ENCODE results near the gene FAM131A.

Gene FAM131A

DNA sequence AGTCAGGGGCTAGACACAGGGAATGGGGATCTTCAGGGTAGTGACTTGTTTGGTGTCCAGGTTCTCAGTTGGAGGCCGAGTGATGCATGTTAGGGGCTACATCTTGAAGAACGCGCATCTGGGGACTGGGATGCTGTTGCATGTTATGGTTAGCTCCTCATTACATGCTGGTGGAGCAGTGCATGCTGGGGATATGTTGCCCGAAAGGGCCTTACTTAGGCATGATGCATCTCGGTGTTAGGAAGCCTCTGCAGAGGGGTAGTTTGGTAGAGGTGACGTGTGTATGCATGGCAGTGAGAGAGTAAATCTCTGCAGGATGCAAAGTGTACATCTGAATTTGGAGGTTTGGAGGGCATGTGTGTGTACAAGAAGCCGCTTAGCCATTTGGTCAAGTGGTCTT is 20.6 kb upstream of the FAM131A start:
- peak overlapping the region; percentile 73 to 98 for H3K9ac ChIP-seq (ENCODE audit: low read length in 2 of 2)
- peaks cover 47% of the 10 kb centered on the region for H3K4me1 ChIP-seq (ENCODE audit: control insufficient read depth, insufficient read depth, low read length)
- no peaks in the 10 kb centered on the region for H3K27me3 ChIP-seq (ENCODE audit: control insufficient read depth in 1 of 2, insufficient read depth in 2 of 2, low read length in 2 of 2)
- H3K27ac ChIP-seq (ENCODE audit: low read length) = peak overlapping the region; percentile 98
- H3K36me3 ChIP-seq (ENCODE audit: control insufficient read depth in 2 of 2, insufficient read depth in 2 of 2, low read length in 2 of 2) = peaks cover 17 to 29% of the 10 kb centered on the region in 2 donors
- H3K4me3 ChIP-seq (ENCODE audit: low read length in 2 of 2) = peak overlapping the region; percentile 92
- no peaks in the 10 kb centered on the region for H3K9me3 ChIP-seq (ENCODE audit: control insufficient read depth in 2 of 2, low read length in 2 of 2)

DNA sequence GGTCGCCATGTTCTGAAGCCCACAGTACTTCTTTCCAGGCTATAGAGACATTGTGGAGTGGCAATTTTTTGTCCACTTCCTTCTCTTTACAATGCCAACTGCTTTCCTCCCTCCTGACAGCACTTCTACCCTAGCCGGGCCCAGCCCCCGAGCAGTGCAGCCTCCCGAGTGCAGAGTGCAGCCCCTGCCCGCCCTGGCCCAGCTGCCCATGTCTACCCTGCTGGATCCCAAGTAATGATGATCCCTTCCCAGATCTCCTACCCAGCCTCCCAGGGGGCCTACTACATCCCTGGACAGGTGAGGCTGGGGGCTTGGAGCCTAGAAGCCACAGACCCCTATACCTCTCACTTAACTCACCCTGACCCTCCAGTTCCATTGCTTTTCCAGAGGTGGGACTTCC is 20.2 kb upstream of the FAM131A start:
- H3K27me3 ChIP-seq (ENCODE audit: control insufficient read depth in 1 of 2, insufficient read depth in 2 of 2, low read length in 2 of 2) = no peaks in the 10 kb centered on the region
- H3K36me3 ChIP-seq (ENCODE audit: control insufficient read depth in 2 of 2, insufficient read depth in 2 of 2, low read length in 2 of 2) = peaks cover 20 to 33% of the 10 kb centered on the region in 2 donors
- no peak overlapping the region for H3K9ac ChIP-seq (ENCODE audit: low read length in 2 of 2)
- peak overlapping the region; percentile 98 for H3K27ac ChIP-seq (ENCODE audit: low read length)
- H3K9me3 ChIP-seq (ENCODE audit: control insufficient read depth in 2 of 2, low read length in 2 of 2) = no peaks in the 10 kb centered on the region
- H3K4me3 ChIP-seq (ENCODE audit: low read length in 2 of 2) = peak overlapping the region; percentile 92
- peaks cover 48% of the 10 kb centered on the region for H3K4me1 ChIP-seq (ENCODE audit: control insufficient read depth, insufficient read depth, low read length)

GRCh38 chr3:184320104-184320445 is 17.3 kb upstream of the FAM131A start:
- peak overlapping the region; percentile 50 to 61 for H3K4me3 ChIP-seq (ENCODE audit: low read length in 2 of 2)
- no peaks in the 10 kb centered on the region for H3K27me3 ChIP-seq (ENCODE audit: control insufficient read depth in 1 of 2, insufficient read depth in 2 of 2, low read length in 2 of 2)
- H3K4me1 ChIP-seq (ENCODE audit: control insufficient read depth, insufficient read depth, low read length) = peaks cover 53% of the 10 kb centered on the region
- H3K27ac ChIP-seq (ENCODE audit: low read length) = peak overlapping the region; percentile 98
- peaks cover 48 to 61% of the 10 kb centered on the region in 2 donors for H3K36me3 ChIP-seq (ENCODE audit: control insufficient read depth in 2 of 2, insufficient read depth in 2 of 2, low read length in 2 of 2)
- H3K9ac ChIP-seq (ENCODE audit: low read length in 2 of 2) = peak overlapping the region; percentile 47 to 55
- H3K9me3 ChIP-seq (ENCODE audit: control insufficient read depth in 2 of 2, low read length in 2 of 2) = no peaks in the 10 kb centered on the region

GRCh38 chr3:184321666-184322065 is 15.7 kb upstream of the FAM131A start:
- H3K9me3 ChIP-seq (ENCODE audit: control insufficient read depth in 2 of 2, low read length in 2 of 2) = no peaks in the 10 kb centered on the region
- H3K27me3 ChIP-seq (ENCODE audit: control insufficient read depth in 1 of 2, insufficient read depth in 2 of 2, low read length in 2 of 2) = no peaks in the 10 kb centered on the region
- peaks cover 43% of the 10 kb centered on the region for H3K4me1 ChIP-seq (ENCODE audit: control insufficient read depth, insufficient read depth, low read length)
- no peak overlapping the region for H3K9ac ChIP-seq (ENCODE audit: low read length in 2 of 2)
- peaks cover 64 to 76% of the 10 kb centered on the region in 2 donors for H3K36me3 ChIP-seq (ENCODE audit: control insufficient read depth in 2 of 2, insufficient read depth in 2 of 2, low read length in 2 of 2)
- no peak overlapping the region for H3K4me3 ChIP-seq (ENCODE audit: low read length in 2 of 2)
- peak overlapping the region; percentile 98 for H3K27ac ChIP-seq (ENCODE audit: low read length)

DNA sequence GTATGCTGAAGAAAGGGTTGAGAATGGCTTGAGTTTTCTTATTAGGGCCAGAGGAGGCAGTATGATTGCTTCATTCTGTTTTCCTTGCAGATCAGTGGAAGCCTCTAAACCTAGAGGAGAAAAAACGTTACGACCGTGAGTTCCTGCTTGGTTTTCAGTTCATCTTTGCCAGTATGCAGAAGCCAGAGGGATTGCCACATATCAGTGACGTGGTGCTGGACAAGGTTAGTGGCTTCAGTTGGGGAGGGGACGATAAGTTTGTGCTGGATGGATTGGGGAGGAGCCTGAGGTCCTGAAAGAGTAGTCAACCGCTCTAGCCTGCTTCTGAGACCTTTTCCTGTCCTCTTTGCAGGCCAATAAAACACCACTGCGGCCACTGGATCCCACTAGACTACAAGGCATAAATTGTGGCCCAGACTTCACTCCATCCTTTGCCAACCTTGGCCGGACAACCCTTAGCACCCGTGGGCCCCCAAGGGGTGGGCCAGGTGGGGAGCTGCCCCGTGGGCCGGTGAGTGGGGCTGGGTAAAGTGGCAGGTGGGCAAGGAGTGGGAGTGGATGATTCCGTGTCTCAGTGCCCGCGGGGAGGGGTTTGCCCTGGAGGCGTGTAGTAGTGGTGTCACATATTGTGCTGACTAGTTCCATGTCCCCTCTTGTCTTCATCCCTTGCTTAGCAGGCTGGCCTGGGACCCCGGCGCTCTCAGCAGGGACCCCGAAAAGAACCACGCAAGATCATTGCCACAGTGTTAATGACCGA is 14.5 kb upstream of the FAM131A start:
- Histone ChIP-seq H3K27ac (ENCODE audit: low read length) (no peak overlapping the region), H3K4me1 (ENCODE audit: control insufficient read depth, insufficient read depth, low read length) (peaks cover 31% of the 10 kb centered on the region), H3K4me3 (ENCODE audit: low read length in 2 of 2) (no peak overlapping the region), H3K36me3 (ENCODE audit: control insufficient read depth in 2 of 2, insufficient read depth in 2 of 2, low read length in 2 of 2) (peaks cover 73 to 76% of the 10 kb centered on the region in 2 donors), H3K9ac (ENCODE audit: low read length in 2 of 2) (no peak overlapping the region), H3K9me3 (ENCODE audit: control insufficient read depth in 2 of 2, low read length in 2 of 2) (no peaks in the 10 kb centered on the region), H3K27me3 (ENCODE audit: control insufficient read depth in 1 of 2, insufficient read depth in 2 of 2, low read length in 2 of 2) (no peaks in the 10 kb centered on the region)

- H3K9ac ChIP-seq (ENCODE audit: low read length in 2 of 2) = no peak overlapping the region
- H3K4me3 ChIP-seq (ENCODE audit: low read length in 2 of 2) = no peak overlapping the region
- no peaks in the 10 kb centered on the region for H3K9me3 ChIP-seq (ENCODE audit: control insufficient read depth in 2 of 2, low read length in 2 of 2)
- H3K36me3 ChIP-seq (ENCODE audit: control insufficient read depth in 2 of 2, insufficient read depth in 2 of 2, low read length in 2 of 2) = peaks cover 79 to 83% of the 10 kb centered on the region in 2 donors
- H3K27ac ChIP-seq (ENCODE audit: low read length) = no peak overlapping the region
- H3K27me3 ChIP-seq (ENCODE audit: control insufficient read depth in 1 of 2, insufficient read depth in 2 of 2, low read length in 2 of 2) = no peaks in the 10 kb centered on the region
- peaks cover 31% of the 10 kb centered on the region for H3K4me1 ChIP-seq (ENCODE audit: control insufficient read depth, insufficient read depth, low read length)
These were observed 13.7 kb upstream of the FAM131A start for GRCh38 chr3:184323696-184324095.

DNA sequence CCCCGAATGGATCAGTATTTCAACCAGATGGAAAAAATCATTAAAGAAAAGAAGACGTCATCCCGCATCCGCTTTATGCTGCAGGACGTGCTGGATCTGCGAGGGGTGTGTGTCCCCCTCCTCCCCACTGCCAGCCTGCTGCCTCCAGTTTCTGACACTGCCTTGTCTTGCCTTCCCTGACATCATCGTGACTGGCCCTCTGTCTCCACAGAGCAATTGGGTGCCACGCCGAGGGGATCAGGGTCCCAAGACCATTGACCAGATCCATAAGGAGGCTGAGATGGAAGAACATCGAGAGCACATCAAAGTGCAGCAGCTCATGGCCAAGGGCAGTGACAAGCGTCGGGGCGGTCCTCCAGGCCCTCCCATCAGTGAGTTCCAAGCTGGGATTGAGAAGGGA is 12.1 kb upstream of the FAM131A start:
- Histone ChIP-seq H3K27ac (ENCODE audit: low read length) (no peak overlapping the region), H3K27me3 (ENCODE audit: control insufficient read depth in 1 of 2, insufficient read depth in 2 of 2, low read length in 2 of 2) (no peaks in the 10 kb centered on the region), H3K9me3 (ENCODE audit: control insufficient read depth in 2 of 2, low read length in 2 of 2) (no peaks in the 10 kb centered on the region), H3K9ac (ENCODE audit: low read length in 2 of 2) (no peak overlapping the region), H3K4me3 (ENCODE audit: low read length in 2 of 2) (no peak overlapping the region), H3K4me1 (ENCODE audit: control insufficient read depth, insufficient read depth, low read length) (peaks cover 17% of the 10 kb centered on the region), H3K36me3 (ENCODE audit: control insufficient read depth in 2 of 2, insufficient read depth in 2 of 2, low read length in 2 of 2) (peaks cover 93 to 97% of the 10 kb centered on the region in 2 donors)

DNA sequence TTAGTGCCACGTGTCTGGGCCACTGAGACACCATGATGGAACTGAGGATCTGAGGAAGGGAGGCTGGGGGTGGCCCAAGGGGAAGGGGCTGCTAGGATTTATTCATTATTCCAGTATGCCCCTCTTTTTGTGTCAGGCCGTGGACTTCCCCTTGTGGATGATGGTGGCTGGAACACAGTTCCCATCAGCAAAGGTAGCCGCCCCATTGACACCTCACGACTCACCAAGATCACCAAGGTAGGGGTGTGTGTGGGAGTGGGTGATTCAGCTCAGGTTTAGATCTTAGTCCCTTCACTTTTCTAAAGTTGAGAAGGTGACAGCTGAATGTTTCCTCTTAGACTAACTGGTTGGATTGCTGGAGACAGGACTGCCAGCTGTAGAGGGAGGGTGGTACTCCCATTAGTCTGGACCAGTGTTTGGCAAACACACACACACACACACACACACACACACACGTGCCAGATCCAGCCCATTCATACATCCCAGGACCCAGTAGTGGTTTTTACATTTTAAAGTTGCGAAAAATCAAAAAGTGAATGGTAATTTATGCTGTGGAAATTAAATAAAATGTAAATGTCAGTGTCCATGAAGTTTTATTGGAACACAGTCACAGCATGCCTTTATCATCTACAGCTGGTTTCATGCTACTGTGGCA is 11.6 kb upstream of the FAM131A start:
- Histone ChIP-seq H3K9ac (ENCODE audit: low read length in 2 of 2) (no peak overlapping the region), H3K9me3 (ENCODE audit: control insufficient read depth in 2 of 2, low read length in 2 of 2) (no peaks in the 10 kb centered on the region), H3K27me3 (ENCODE audit: control insufficient read depth in 1 of 2, insufficient read depth in 2 of 2, low read length in 2 of 2) (no peaks in the 10 kb centered on the region), H3K36me3 (ENCODE audit: control insufficient read depth in 2 of 2, insufficient read depth in 2 of 2, low read length in 2 of 2) (peaks cover 91 to 94% of the 10 kb centered on the region in 2 donors), H3K4me3 (ENCODE audit: low read length in 2 of 2) (no peak overlapping the region), H3K27ac (ENCODE audit: low read length) (no peak overlapping the region), H3K4me1 (ENCODE audit: control insufficient read depth, insufficient read depth, low read length) (peaks cover 11% of the 10 kb centered on the region)

- peak overlapping the region; percentile 11 for H3K27ac ChIP-seq (ENCODE audit: low read length)
- H3K4me1 ChIP-seq (ENCODE audit: control insufficient read depth, insufficient read depth, low read length) = peaks cover 5% of the 10 kb centered on the region
- no peaks in the 10 kb centered on the region for H3K9me3 ChIP-seq (ENCODE audit: control insufficient read depth in 2 of 2, low read length in 2 of 2)
These were observed 10.2 kb upstream of the FAM131A start for GRCh38 chr3:184327171-184327570.

DNA sequence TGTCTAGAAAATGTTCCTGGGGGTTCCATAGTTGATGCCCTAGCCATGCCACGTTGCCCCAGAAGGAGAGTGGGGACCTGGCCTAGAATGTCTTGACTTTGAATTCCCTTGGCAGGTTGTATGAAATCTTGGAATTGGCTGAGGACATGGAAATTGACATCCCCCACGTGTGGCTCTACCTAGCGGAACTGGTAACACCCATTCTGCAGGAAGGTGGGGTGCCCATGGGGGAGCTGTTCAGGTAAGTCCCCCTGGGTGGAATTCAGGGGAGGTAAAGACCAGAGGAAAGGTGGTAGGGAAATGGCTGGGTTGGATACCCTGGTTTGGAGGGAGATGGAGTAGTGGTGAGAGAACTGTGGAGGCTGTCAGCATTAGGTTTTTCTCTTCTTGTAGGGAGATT is 8.9 kb upstream of the FAM131A start:
- Histone ChIP-seq H3K9ac (ENCODE audit: low read length in 2 of 2) (no peak overlapping the region), H3K4me3 (ENCODE audit: low read length in 2 of 2) (no peak overlapping the region), H3K27me3 (ENCODE audit: control insufficient read depth in 1 of 2, insufficient read depth in 2 of 2, low read length in 2 of 2) (no peaks in the 10 kb centered on the region), H3K36me3 (ENCODE audit: control insufficient read depth in 2 of 2, insufficient read depth in 2 of 2, low read length in 2 of 2) (peaks cover 91 to 94% of the 10 kb centered on the region in 2 donors), H3K27ac (ENCODE audit: low read length) (no peak overlapping the region), H3K4me1 (ENCODE audit: control insufficient read depth, insufficient read depth, low read length) (no peaks in the 10 kb centered on the region), H3K9me3 (ENCODE audit: control insufficient read depth in 2 of 2, low read length in 2 of 2) (no peaks in the 10 kb centered on the region)

More at GRCh38 chr3:184327171-184327570, 10.2 kb upstream of the FAM131A start:
- H3K9ac ChIP-seq (ENCODE audit: low read length in 2 of 2) = no peak overlapping the region
- H3K27me3 ChIP-seq (ENCODE audit: control insufficient read depth in 1 of 2, insufficient read depth in 2 of 2, low read length in 2 of 2) = no peaks in the 10 kb centered on the region
- H3K36me3 ChIP-seq (ENCODE audit: control insufficient read depth in 2 of 2, insufficient read depth in 2 of 2, low read length in 2 of 2) = peaks cover 92 to 94% of the 10 kb centered on the region in 2 donors
- no peak overlapping the region for H3K4me3 ChIP-seq (ENCODE audit: low read length in 2 of 2)
